Posterior cingulate gyrus (tissue), 11 donors: ENCODE measurements around the gene UMODL1.

Experiments
- DNase-seq, 10 donors: peaks; one replicate each; pipeline versions ENCODE4 v3.0.0 to v3.0.0-alpha.2; 2020 to 2021; ENCODE audit warnings: mixed read lengths in 3 of 10
- intact Hi-C: fragments of 100-400 bp; cut with DNase I; formaldehyde crosslinking; loops from one replicate; pipeline ENCODE4 v1.15.1; 2023

The UMODL1 gene

DNA sequence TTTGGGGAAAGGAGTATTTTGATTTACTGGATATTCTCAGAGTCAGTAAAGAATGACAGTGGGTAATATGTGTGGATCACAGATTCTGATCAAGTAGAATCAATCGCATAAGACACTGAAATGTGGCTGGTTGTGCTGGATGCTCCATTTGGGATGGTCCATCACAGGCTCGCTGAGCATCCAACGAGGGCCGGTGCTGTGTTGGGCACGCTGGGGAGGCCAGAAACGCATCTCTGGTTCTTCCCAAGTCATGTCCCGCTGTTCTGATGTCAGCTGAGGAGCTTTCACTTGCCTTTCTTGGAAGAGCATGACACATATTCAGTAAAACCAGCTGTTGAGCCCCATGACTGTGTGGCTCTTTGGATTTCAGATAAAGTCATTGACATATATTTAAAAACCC is 72.0 kb downstream of the UMODL1 start:
- peak in 1 of 10 donors; percentile 2 for DNase-seq
- intact Hi-C loops = loop anchor here (10.0 kb wide), 1 partner anchor 392 kb away; no protein-coding TSS in a partner anchor

DNA sequence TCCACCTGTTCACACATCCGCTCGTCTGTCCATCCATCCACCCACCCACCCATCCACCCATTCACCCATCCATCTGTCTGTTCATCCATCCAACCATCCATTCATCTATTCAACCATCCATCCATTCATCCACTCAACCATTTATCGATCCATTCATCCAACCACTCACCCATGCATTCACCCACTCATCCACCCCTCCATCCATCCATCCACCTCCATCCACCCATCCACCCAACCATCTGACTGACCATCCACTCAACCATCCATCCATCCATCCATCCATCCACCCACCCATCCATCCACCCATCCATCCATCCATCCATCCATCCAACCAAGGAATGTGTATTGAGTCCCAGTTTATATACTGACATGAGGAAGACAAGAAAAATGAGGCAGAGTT is 73.1 kb downstream of the UMODL1 start:
- intact Hi-C loops = loop anchor here (2.0 to 10.0 kb wide), 2 partner anchors 307 to 391 kb away; no protein-coding TSS in a partner anchor

GRCh38 chr21:42144679-42145568 is 73.8 kb downstream of the UMODL1 start:
- peak in 2 of 10 donors; percentile 3 to 21 for DNase-seq
- intact Hi-C loops = loop anchor here (2.0 to 10.0 kb wide), 3 partner anchors 112 to 390 kb away; no protein-coding TSS in a partner anchor

More for the DNA sequence above, 73.1 kb downstream of the UMODL1 start:
- DNase-seq = peak in 1 of 10 donors; percentile 6

DNA sequence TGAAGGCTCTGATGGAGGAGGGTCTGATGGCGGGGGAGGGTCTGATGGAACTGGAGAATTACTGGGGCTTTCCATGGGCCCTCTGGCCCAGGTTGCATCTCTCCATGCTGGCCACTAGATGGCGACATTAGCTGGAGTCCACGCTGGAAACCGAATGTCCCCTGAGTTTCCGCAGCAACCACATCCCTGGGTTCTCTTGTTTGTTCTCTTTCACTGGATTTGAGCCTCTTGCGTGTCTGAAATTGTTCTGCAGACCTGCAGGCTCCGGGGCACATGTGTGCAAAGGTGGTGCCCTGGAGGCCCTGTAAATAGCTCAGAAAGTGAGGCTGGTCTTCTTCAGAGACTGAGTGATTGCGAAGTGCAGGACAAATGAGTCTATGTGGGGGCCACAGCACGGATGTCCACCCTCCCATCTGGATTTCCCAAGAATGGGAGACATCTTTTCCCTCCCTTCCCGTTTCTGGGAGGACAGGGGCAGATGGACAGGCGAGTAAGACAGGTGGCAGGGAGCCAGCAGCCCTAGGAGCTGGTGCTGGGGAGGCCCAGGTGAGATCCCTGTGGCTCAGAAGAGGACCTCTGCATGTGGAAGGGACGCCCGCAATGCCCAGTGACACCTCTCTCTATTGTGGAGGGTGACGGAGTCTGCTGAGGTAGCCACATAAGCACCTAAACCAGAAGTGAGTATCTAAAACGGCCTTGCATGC is 74.6 kb downstream of the UMODL1 start:
- peak; percentile 35 to 96 (median 68) for DNase-seq
- intact Hi-C loops = loop anchor here (2.0 to 10.0 kb wide), 3 partner anchors 112 to 389 kb away; no protein-coding TSS in a partner anchor

DNA sequence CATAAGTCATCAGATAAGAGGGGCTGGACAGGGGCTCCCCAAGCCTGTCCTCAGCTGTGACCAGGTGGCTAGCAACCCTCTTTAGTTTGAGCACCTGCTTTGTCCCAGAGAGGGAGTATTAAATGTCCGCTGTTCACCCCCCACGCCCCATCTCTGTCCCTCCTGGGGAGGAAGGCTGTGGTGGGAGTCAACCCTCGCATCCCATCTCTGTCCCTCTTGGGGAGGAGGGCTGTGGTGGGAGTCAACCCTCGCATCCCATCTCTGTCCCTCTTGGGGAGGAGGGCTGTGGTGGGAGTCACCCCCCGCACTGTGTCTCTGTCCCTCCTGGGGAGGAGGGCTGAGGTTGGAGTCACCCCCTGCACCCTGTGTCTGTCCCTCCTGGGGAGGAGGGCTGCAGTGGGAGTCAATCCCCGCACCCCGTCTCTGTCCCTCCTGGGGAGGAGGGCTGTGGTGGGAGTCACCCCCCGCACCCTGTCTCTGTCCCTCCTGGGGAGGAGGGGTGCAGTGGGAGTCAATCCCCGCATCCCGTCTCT is 75.2 kb downstream of the UMODL1 start:
- intact Hi-C loops = loop anchor here (5.0 to 10.0 kb wide), 2 partner anchors 111 to 388 kb away; no protein-coding TSS in a partner anchor
- DNase-seq = peak in 2 of 10 donors; percentile 9 to 70

GRCh38 chr21:42146821-42147220 is 75.7 kb downstream of the UMODL1 start:
- intact Hi-C loops = loop anchor here (5.0 to 10.0 kb wide), 2 partner anchors 110 to 388 kb away; no protein-coding TSS in a partner anchor
- peak in 3 of 10 donors; percentile 24 to 69 (median 67) for DNase-seq

DNA sequence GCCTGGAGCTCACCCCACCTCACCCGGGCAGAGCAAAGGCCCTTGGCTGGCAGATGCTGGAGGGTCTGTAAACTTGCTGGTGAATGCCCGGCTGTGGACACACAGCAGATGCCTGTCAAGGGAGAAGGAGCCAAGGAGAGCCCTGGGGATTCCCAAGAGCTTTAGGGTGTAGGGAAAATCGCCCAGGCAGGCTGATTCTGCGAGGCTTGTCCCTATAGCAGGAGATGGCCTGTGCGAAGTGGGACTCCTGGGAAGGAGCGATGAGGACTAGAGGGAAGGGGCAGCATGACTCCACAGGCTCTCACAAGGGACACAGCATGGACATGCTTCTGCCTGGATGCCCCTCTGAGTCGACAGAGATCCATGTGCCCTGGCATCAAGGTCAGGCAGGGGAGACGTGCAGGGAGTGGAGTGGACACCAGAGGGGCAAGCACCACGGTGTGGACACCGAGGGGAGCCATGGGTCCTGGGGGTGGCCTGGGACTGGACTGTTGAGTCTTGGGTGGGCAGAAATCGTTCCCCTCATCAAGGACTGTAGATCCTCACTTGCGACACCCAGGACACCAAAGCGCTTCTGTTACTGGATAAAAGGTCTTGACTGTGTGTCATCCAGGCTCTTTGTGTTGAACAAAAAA is 76.4 kb downstream of the UMODL1 start:
- DNase-seq = peak in 3 of 10 donors; percentile 26 to 57 (median 56)
- intact Hi-C loops = loop anchor here (5.0 to 10.0 kb wide), 2 partner anchors 110 to 387 kb away; no protein-coding TSS in a partner anchor

- intact Hi-C loops = loop anchor here (5.0 to 10.0 kb wide), 2 partner anchors 109 to 387 kb away; no protein-coding TSS in a partner anchor
- DNase-seq = no peak
Observed at GRCh38 chr21:42148097-42148496, 77.0 kb downstream of the UMODL1 start.

DNA sequence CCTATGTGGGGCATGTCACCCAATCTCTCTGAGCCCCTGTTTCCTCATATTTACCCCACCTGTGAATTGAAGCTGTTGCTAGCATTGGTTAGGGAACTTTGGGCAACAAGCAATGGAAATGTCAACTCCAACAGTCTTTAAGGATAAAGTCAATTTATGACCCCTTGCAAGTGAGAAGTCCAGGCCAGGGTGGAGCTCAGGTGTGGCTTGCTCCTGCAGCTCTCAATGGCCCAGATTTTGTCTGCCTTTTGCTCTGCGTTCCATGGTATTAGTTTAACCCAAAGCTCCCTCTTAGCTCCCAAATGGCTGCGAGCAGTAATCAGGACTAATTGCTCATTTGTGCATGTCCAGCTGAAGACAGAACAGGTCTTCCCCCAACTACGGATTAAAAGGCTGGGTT is 77.5 kb downstream of the UMODL1 start:
- DNase-seq = no peak
- intact Hi-C loops = loop anchor here (5.0 to 10.0 kb wide), 2 partner anchors 109 to 386 kb away; no protein-coding TSS in a partner anchor

DNA sequence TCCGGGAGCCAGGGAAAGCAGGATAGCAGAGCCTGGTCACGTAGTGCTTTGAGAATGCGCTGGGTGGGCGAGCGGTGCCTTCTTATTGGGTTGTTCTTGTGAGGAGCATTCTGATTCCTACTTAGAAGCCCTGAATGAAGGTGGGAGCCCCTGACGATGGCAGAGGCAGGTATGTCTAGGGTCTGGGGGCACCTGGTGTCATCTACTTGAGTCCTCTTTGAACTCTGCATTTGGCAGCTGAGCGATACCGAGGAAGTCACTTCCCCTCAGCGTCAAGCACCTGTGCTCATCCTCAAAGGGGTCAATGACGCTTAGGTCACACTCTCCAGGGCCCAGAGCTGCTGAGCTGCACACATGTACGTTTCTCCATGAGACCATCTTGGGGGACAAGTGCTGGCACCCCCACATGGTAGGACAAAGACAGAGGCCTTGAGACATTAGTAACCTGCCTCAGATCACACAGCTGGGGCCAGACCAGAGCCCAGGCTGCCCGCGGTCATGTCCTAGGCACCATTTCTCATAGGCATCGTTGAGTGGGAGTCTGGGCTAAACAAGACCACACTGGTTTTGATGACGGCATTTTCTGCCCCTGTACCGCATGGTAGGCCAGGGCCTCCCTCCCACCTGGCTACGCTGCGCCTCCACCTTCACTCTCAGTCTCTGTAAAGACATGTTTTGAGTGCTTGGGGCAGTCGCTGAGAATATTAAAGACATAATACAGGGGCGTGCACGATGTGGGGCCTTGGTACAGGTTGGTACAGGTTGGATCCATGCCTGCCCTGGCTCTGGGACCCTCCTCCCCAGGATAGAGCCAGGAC is 78.7 kb downstream of the UMODL1 start:
- peak in 3 of 10 donors; percentile 10 to 61 (median 38) for DNase-seq
- intact Hi-C loops = loop anchor here (5.0 to 10.0 kb wide), 2 partner anchors 107 to 385 kb away; no protein-coding TSS in a partner anchor

GRCh38 chr21:42150474-42151085 is 79.5 kb downstream of the UMODL1 start:
- DNase-seq = peak in 3 of 10 donors; percentile 16 to 80 (median 69)
- intact Hi-C loops = no loop called here

DNA sequence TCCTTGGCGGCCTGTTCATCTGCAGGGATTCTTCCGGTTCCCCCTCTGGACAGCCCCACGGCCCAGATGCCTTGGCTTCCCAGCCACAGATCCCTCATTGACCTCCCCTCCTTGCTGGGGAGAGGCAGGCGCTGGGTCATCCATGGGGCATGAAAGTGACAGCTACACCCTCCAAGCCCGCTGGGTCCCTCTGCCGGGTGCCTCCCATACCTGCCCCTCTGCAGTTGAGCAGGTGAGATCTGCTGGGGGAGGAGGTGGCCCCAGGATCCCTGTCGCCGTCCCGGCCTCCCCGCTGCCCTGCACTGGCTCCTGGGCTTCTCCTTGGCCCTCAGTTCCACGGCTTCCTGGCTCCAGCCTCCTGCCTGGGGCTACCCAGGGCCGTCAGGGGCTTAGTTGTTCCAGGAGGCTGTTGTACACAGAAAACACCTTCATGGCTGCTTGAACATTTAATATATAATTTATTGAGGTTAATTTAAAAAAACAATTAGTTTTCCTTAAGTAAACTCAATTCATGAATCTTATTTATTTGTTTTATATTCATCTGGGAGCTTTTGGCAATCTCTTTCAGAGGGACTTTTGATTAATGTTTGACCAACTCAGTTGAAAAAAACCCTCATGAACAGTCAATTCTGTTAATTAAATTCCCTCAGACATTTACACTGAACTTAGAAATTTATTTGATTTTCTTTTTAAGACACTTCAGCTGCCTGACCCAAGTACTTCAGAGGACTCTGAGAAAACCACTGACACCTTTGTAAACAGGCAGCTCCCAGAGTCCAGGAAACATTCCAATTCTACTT is 80.2 kb downstream of the UMODL1 start:
- DNase-seq = peak in 3 of 10 donors; percentile 8 to 79 (median 71)
- intact Hi-C loops = no loop called here

GRCh38 chr21:42151948-42152220 is 80.8 kb downstream of the UMODL1 start:
- DNase-seq = no peak
- intact Hi-C loops = no loop called here

DNA sequence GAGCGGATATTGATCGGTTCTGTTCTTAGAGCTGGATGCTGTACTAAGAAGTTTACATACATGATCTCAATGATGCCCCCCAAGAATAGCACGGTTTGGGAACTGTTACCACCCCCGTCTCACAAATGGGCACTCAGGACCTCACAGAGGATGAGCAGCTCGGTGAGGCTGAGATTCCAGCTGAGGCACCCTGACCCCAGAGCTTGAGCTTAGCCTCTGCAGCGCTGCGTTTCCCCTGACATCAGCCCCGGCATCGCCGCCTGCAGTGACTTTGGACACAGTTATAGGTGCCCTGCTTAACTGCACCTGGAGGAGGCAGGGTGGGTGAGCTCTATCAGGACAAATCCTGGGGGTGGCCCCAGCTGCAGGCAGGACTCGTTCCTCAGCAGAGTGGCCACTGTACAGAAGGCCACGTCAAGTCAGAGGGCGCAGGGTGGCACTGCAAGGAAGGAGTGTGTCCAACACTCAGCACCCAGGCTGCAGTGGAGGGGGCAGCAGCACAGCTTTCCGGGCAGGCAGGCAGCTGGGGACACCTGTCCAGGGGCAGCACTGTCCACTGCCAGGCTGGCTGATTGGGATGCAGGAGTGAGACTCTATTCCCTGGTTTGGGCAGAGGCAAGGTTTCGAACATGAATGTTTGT is 82.0 kb downstream of the UMODL1 start:
- intact Hi-C loops = no loop called here
- peak in 3 of 10 donors; percentile 9 to 79 (median 67) for DNase-seq

DNA sequence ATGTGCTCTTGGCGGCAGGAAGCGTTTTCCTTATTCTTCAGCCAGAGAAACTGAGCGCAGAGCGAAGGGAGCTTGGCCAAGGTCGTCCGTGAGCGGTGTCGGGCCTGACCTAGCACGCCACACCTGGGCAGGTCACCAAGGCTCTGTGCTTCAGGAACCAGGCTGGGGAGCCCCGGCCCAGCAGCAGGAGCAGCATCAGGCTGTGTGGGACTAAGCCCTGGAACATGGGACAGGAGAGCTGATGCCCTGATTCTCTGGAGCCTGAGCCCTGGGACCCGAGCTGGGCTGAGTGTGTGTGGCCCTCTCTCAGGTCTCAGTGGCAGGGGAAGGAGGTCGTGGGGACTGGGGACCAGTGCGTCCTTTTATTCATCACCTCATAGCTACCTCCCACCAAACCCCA is 82.6 kb downstream of the UMODL1 start:
- peak in 3 of 10 donors; percentile 14 to 64 (median 60) for DNase-seq
- intact Hi-C loops = no loop called here

DNA sequence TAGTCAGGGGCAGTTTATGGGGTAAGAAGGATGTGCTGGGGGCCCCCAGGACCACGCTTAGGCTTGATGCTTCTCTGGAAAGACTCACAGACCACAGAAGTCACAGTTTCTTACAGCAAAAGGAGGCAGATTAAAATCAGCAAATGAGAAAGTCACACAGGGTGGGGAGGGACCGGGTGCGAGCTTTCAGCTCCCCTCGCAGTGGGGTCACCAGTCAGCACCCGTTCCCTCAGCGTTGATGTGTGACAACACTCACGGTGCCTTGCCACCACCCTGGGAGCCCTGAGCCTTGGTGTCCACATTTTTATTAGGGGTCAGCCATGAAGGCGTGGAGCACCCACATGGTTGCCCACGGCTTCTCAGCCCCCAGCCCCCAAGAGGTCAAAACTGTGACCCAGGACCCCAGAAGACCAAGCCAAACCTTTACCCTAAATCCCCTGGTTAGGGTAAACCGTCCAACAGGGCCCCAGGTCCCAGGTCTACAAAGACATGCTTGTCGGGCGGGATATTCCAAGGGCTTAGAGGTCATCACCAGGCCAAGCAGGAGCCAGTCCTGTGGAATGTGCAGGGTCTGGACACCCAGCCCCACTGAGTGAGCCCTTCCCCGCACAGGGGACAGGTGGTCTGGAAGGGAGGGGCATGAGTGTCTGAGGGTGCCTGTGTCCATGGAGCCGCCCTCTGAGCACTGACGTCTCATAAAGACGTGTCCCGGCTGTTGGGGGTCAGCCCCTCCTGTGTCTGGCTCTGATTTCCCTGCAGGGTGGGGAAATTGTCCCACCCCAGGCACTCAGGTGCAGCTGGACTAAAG is 83.3 kb downstream of the UMODL1 start:
- intact Hi-C loops = no loop called here
- peak in 2 of 10 donors; percentile 15 to 72 for DNase-seq
